ENCODE results near the gene MBNL2.

MBNL2 gene

GRCh38 chr13:97254816-97255215 is 32.7 kb downstream of the MBNL2 start:
- DNase-seq = no peak

GRCh38 chr13:97255515-97256021 is 33.4 kb downstream of the MBNL2 start:
- no peak for DNase-seq

GRCh38 chr13:97256343-97256783 is 34.2 kb downstream of the MBNL2 start:
- no peak for DNase-seq

GRCh38 chr13:97257228-97257755 is 35.2 kb downstream of the MBNL2 start:
- DNase-seq = peak in 2 of 3 experiments; percentile 57 to 70

GRCh38 chr13:97257800-97258799 is 36.0 kb downstream of the MBNL2 start:
- DNase-seq = peak in 1 of 3 experiments; percentile 27

GRCh38 chr13:97258801-97259200 is 36.7 kb downstream of the MBNL2 start:
- no peak for DNase-seq

GRCh38 chr13:97259410-97259797 is 37.3 kb downstream of the MBNL2 start:
- no peak for DNase-seq

GRCh38 chr13:97259798-97260714 is 37.9 kb downstream of the MBNL2 start:
- DNase-seq = peak in 1 of 3 experiments; percentile 77

- DNase-seq = no peak
These were observed 39.3 kb downstream of the MBNL2 start for GRCh38 chr13:97261254-97262005.

GRCh38 chr13:97262058-97262457 is 39.9 kb downstream of the MBNL2 start:
- no peak for DNase-seq

- DNase-seq = no peak
These were observed 41.0 kb downstream of the MBNL2 start for GRCh38 chr13:97263160-97263559.

GRCh38 chr13:97264663-97265062 is 42.5 kb downstream of the MBNL2 start:
- DNase-seq = no peak

- DNase-seq = peak; percentile 30 to 96 (median 81)
These were observed 44.2 kb downstream of the MBNL2 start for GRCh38 chr13:97266332-97266731.

- peak in 1 of 3 experiments; percentile 57 for DNase-seq
These were observed 44.8 kb downstream of the MBNL2 start for GRCh38 chr13:97266772-97267417.

- peak in 1 of 3 experiments; percentile 27 for DNase-seq
These were observed 45.4 kb downstream of the MBNL2 start for GRCh38 chr13:97267418-97268059.

GRCh38 chr13:97268772-97269171 is 46.6 kb downstream of the MBNL2 start:
- DNase-seq = no peak

GRCh38 chr13:97269603-97270002 is 47.5 kb downstream of the MBNL2 start:
- DNase-seq = no peak

GRCh38 chr13:97272526-97272925 is 50.4 kb downstream of the MBNL2 start:
- DNase-seq = no peak

- no peak for DNase-seq
These were observed 51.3 kb downstream of the MBNL2 start for GRCh38 chr13:97273341-97273831.

- no peak for DNase-seq
These were observed 52.9 kb downstream of the MBNL2 start for GRCh38 chr13:97274829-97275649.

All from NCI-H1417 (cell line).